Central memory CD4-positive, alpha-beta T cell (primary cell): ENCODE results near the gene PBXIP1.
A peak's percentile ranks its signal among the peaks of the same experiment; 100 is the strongest.

ENCODE experiments used
- DNase-seq: peaks from one replicate; pipeline ENCODE4 v3.0.0; 2022

PBXIP1 gene

DNA sequence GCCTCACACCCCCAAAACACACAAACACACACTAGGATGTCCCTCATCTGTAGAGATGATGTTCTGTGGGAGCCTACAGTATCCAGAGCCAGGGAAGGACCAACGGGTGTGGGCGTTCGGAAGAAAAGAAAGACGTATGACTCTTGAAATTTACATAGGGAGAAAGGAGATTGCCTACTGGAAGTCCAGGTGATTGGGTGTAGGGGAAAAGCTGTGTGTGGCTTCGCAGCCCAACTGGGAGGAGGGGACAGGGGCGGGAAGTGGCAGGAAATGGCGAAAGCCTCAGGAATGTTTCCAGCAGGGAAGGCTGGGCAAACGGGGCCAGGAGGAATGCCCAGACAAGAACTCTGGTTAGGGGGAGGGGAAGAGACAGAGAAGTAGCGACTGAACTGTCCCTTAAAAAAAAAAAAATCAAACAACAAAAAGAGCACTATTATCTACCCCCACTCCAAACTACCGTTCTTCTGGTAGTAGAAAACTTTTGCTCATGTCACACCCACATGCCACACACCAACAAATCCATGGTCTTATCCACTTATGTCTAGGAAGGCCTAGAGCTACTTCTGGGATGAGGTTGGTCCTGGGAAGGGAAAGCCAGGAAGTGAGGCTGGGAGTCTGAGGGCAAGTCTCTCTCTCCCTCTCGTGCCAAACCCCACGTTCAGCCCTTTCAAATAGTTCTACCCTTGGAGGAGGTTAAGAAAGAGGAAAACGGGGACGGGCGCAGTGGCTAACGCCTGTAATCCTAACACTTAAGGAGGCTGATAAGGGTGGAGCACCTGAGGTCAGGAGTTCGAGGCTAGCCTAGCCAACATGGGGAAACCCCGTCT lies 16.8 kb upstream of the PBXIP1 start:
- no peak for DNase-seq

GRCh38 chr1:154972213-154972516 lies 16.3 kb upstream of the PBXIP1 start:
- no peak for DNase-seq

GRCh38 chr1:154971341-154971998 lies 15.6 kb upstream of the PBXIP1 start:
- no peak for DNase-seq

GRCh38 chr1:154970631-154971340 lies 14.9 kb upstream of the PBXIP1 start, which contains the start of gene SHC1:
SHC1 (minus strand) TSS chr1:154970747; CDS start chr1:154970526, 221 bp downstream.
- DNase-seq = no peak

- DNase-seq = no peak
These were observed 14.1 kb upstream of the PBXIP1 start for GRCh38 chr1:154969860-154970452.

GRCh38 chr1:154969246-154969645 lies 13.3 kb upstream of the PBXIP1 start:
- DNase-seq = no peak

- DNase-seq = no peak
These were observed 12.8 kb upstream of the PBXIP1 start for GRCh38 chr1:154968731-154969130.

- no peak for DNase-seq
These were observed 11.5 kb upstream of the PBXIP1 start for GRCh38 chr1:154967331-154967950.

GRCh38 chr1:154966111-154966510 lies 10.2 kb upstream of the PBXIP1 start:
- DNase-seq = no peak

DNA sequence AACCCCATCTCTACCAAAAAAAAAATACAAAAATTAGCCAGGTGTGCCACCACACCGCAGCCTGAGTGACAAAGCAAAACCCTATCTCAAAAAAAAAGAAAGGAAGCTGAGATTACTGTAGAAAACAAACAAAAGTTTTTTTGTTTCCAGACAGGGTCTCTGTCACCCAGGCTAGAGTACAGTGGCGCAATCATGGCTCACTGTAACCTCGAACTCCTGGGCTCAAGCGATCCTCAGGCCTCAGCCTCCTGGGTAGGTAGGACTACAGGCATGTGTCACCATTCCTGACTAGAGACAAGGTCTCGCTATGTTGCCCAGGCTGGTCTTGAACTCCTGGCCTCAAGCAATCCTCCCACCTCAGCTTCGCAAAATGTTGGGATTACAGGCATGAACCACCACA lies 8.5 kb upstream of the PBXIP1 start:
- DNase-seq = no peak

GRCh38 chr1:154963643-154964042 lies 7.7 kb upstream of the PBXIP1 start:
- no peak for DNase-seq

DNA sequence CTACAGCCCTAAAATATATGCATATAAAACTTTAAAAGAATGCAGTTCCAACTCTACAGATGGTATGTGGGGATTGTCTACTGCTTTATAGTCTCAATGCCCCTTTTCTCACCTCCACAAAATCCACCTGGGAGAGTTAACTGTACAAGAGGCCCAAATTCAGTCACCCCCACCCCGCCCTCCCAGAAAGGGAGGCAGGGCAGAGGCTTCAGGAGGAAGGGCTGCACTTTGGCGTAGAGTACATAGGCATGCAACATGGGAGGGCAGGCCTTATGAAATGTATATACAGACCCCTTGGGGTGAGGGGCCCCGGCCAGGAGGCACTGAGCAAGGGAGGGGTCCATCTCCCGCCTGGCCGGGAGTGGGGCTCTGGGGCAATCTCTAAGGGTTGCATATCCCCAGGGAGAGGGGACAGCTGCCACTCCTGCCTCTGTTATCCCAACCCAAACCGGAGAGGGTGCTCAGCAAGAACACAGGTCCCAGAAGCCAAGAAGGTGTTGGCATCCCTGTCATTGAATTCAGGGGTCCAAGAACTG lies 7.0 kb upstream of the PBXIP1 start:
- no peak for DNase-seq

DNA sequence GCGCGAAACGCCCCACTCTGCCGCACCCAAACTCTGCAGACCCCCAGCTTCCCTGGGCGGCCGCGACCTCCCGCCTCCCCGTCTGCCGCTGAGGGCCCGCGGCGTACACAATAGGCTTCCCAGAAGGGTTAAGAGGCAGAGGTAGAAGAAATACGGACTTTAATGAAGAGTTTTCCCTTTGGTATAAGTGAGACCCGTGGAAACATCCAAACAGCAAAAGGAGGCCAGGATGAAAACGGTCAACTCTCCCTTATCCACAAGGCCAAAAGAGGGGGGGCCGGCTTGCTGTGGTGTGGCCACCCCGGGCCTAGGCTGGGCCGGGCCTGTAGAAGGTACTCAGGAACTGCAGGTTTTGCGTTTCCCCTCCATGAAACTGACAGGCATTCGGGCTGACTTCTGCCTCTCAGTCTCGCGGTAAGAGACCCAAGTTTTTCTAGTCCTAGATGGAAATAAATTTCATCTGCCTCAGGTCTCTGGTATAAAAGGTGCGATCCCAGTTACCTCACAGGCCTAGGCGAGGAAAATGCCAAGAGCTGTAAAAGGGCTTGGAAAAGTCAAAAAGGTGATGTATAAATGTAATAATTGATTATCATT lies 6.4 kb upstream of the PBXIP1 start:
- no peak for DNase-seq

- DNase-seq = peak; percentile 79
These were observed 5.6 kb upstream of the PBXIP1 start, which contains the start of gene PYGO2 for GRCh38 chr1:154961207-154962155. PYGO2 (minus strand) TSS chr1:154961782; CDS start chr1:154961576, 206 bp downstream.

- DNase-seq = no peak
These were observed 4.7 kb upstream of the PBXIP1 start for GRCh38 chr1:154960446-154961136.

GRCh38 chr1:154959426-154959780 lies 3.5 kb upstream of the PBXIP1 start:
- no peak for DNase-seq

DNA sequence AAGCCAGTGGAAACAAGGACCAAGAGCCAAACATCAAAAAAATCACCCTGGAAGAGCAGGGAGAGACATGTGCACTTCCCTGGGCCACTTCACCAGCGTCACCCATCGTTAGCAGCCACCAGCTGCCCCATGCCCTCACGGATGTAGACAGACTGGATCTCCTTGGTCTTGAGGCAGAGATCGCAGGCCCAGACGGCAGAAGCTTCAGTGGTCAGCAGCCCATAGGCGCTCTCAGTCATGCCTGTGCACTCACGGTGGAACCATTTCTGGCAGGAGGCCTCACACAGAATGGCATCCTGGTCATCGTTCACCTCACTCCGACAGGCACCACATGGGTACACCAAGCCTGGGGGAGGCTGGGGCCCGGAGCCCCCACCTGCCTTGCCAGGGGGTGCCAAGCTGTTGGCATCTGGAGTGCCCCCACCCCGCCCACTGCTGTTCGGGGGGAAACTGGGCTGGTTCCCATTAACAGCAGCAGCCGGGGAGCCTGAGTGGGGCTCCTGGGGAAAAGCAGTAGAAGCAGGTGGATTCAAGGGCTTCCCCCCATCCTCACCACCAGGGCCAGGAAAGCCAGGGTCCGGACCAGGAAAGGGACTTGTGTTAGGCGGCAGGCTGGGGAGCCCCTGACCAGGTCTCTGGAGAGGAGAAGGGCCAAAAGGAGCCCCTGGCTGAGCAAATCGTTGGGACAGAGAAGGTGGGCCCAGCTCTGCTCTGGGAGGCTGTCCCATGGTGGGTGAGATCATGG lies 3.0 kb upstream of the PBXIP1 start:
- no peak for DNase-seq

DNA sequence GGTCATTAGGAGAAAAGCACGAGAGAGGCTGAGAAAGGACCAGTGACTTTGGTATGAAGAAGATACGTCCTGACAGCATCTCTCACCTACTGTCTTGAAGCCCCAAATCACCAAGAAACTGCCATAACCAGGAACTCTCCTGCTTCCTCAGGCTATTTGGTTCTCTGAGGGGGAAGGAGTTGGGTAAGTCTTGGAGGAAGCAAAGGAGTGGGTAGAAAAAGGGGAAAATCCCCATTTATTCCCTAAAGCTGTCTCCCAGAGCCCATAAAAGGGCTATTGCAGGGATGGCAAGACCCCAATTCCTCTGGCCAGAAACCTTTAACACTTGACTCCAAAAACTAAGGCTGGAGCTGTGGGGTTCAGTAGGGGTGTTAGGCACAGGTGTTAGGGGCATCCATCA lies 2.1 kb upstream of the PBXIP1 start:
- DNase-seq = no peak

GRCh38 chr1:154957091-154957657 lies 1.3 kb upstream of the PBXIP1 start:
- DNase-seq = no peak
